Type B pancreatic cell (in vitro differentiated cells): Measurements from ENCODE around the gene DCLK2. TPM values are rescaled to one million over a fixed set of nuclear protein-coding genes. Genes with fewer than 3 reads are reported as not detected.

ENCODE experiments used
- DNase-seq: peaks from one replicate; pipeline ENCODE4 v3.0.0; 2021; ENCODE audit warnings: mixed read lengths; ENCODE audit not compliant: unreplicated experiment; ENCODE audit errors: extremely low spot score
- H3K27ac Mint-ChIP-seq: 2 replicates; pipeline ENCODE4 v1.8.0; 2021; ENCODE audit warnings: mild to moderate bottlenecking, mixed read lengths
- H3K27me3 Mint-ChIP-seq: 2 replicates; pipeline ENCODE4 v1.8.0; 2021; ENCODE audit warnings: mixed read lengths
- H3K36me3 Mint-ChIP-seq: 2 replicates; pipeline ENCODE4 v1.8.0; 2021; ENCODE audit warnings: mixed read lengths
- H3K4me1 Mint-ChIP-seq: one replicate; pipeline ENCODE4 v1.8.0; 2021; ENCODE audit warnings: mixed read lengths; ENCODE audit not compliant: unreplicated experiment
- H3K4me3 Mint-ChIP-seq: 2 replicates; pipeline ENCODE4 v1.8.0; 2021; ENCODE audit warnings: mild to moderate bottlenecking, mixed read lengths
- H3K9me3 Mint-ChIP-seq: 2 replicates; pipeline ENCODE4 v1.8.0; 2021; ENCODE audit warnings: mixed read lengths
- CTCF ChIP-seq: fragments of 200-600 bp; sonication (generic); conservative IDR thresholded peaks from 2 replicates; pipeline ENCODE4 v1.5.0; 2021; ENCODE audit warnings: antibody characterized with exemption, mild to moderate bottlenecking
- total RNA-seq: library from RNA; stranded (reverse); gene quantifications from 2 replicates; pipeline ENCODE4 v1.2.1, GENCODE V29; 2021; ENCODE audit warnings: low replicate concordance

The DCLK2 gene
- total RNA-seq, 1 donor from 2014 or later, result 24.9 TPM

GRCh38 chr4:150038335-150039076 lies 39.7 kb upstream of the DCLK2 start:
- Mint-ChIP-seq H3K36me3 (peaks cover 3% of the 10 kb centered on the region), H3K4me3 (no peak overlapping the region), H3K4me1 (peaks cover 10% of the 10 kb centered on the region), H3K27ac (no peak overlapping the region), H3K9me3 (peaks cover 9% of the 10 kb centered on the region), H3K27me3 (peaks cover 17% of the 10 kb centered on the region)
- no peak for DNase-seq
- TF ChIP-seq CTCF, result no peak

GRCh38 chr4:150039274-150040127 lies 38.7 kb upstream of the DCLK2 start:
- no peak for TF ChIP-seq CTCF
- peaks cover 6% of the 10 kb centered on the region for H3K4me1 Mint-ChIP-seq
- H3K27ac Mint-ChIP-seq, result no peak overlapping the region
- H3K4me3 Mint-ChIP-seq, result no peak overlapping the region
- no peak for DNase-seq
- H3K27me3 Mint-ChIP-seq, result peaks cover 17% of the 10 kb centered on the region
- peaks cover 3% of the 10 kb centered on the region for H3K36me3 Mint-ChIP-seq
- peaks cover 9% of the 10 kb centered on the region for H3K9me3 Mint-ChIP-seq

- no peak overlapping the region for H3K27ac Mint-ChIP-seq
- no peaks in the 10 kb centered on the region for H3K36me3 Mint-ChIP-seq
Measured at GRCh38 chr4:150044517-150044916, 33.7 kb upstream of the DCLK2 start.

GRCh38 chr4:150045410-150045809 lies 32.8 kb upstream of the DCLK2 start:
- no peak overlapping the region for H3K4me3 Mint-ChIP-seq
- H3K9me3 Mint-ChIP-seq, result no peaks in the 10 kb centered on the region

More at GRCh38 chr4:150044517-150044916, 33.7 kb upstream of the DCLK2 start:
- no peak for DNase-seq
- no peaks in the 10 kb centered on the region for H3K9me3 Mint-ChIP-seq
- H3K27me3 Mint-ChIP-seq, result peaks cover 21% of the 10 kb centered on the region
- no peak for TF ChIP-seq CTCF
- H3K4me1 Mint-ChIP-seq, result peaks cover 4% of the 10 kb centered on the region
- H3K4me3 Mint-ChIP-seq, result no peak overlapping the region

GRCh38 chr4:150046728-150047217 lies 31.5 kb upstream of the DCLK2 start:
- no peak overlapping the region for H3K27ac Mint-ChIP-seq
- no peak overlapping the region for H3K4me3 Mint-ChIP-seq
- peaks cover 8% of the 10 kb centered on the region for H3K27me3 Mint-ChIP-seq
- H3K4me1 Mint-ChIP-seq, result peaks cover 4% of the 10 kb centered on the region
- H3K9me3 Mint-ChIP-seq, result no peaks in the 10 kb centered on the region
- H3K36me3 Mint-ChIP-seq, result no peaks in the 10 kb centered on the region
- TF ChIP-seq CTCF, result no peak
- DNase-seq, result no peak

More at GRCh38 chr4:150045410-150045809, 32.8 kb upstream of the DCLK2 start:
- Mint-ChIP-seq H3K27ac (no peak overlapping the region), H3K4me1 (peaks cover 4% of the 10 kb centered on the region), H3K36me3 (no peaks in the 10 kb centered on the region), H3K27me3 (peaks cover 17% of the 10 kb centered on the region)
- no peak for DNase-seq
- no peak for TF ChIP-seq CTCF
